ENCODE data around the gene DUOX2. TPM values are rescaled to one million over a fixed set of nuclear protein-coding genes. Genes with fewer than 3 reads are reported as not detected.

DUOX2 gene
- total RNA-seq, 4 donors from 2014 or later = 0.68 to 23.8 (median 1.9) TPM

GRCh38 chr15:45161666-45162065, 47.7 kb upstream of the DUOX2 start:
- in situ Hi-C loops (cut with MboI; ENCODE audit: low pct_ligation_motif_present in 1 of 4, low pct_unique_long_range_greater_than_20kb in 1 of 4, low sequenced_read_pairs in 3 of 4) = loop anchor here in 2 of 4 donors (25.0 kb wide), 2 partner anchors 226 to 451 kb away; partner anchors contain the start of gene GATM (in 1 of the 2)
- Histone ChIP-seq H3K27me3 (no peaks in the 10 kb centered on the region), H3K4me3 (no peak overlapping the region), H3K4me1 (peaks cover 10 to 21% (median 12%) of the 10 kb centered on the region in 4 donors), H3K27ac (no peak overlapping the region), H3K36me3 (no peaks in the 10 kb centered on the region), H3K9me3 (no peaks in the 10 kb centered on the region)
- intact Hi-C loops (cut with DNase I; ENCODE audit: low total_unique reads) = loop anchor here (10.0 kb wide), 1 partner anchor 233 kb away; no protein-coding TSS in a partner anchor
- TF ChIP-seq POLR2AphosphoS5 (IDR thresholded peaks at IDR 0.05) (no peak), EP300 (IDR thresholded peaks at IDR 0.05; ENCODE audit: low read depth) (no peak), CTCF (IDR thresholded peaks at IDR 0.05) (no peak), POLR2A (IDR thresholded peaks at IDR 0.05) (no peak)
- 92% methylated on average over 12 of the region's 14 CpGs; no CpG with 5 or more reads in 1 of the 2 donors for WGBS, 2 donors (ENCODE audit: low coverage in 1 of 2)
- DNase-seq = no peak

DNA sequence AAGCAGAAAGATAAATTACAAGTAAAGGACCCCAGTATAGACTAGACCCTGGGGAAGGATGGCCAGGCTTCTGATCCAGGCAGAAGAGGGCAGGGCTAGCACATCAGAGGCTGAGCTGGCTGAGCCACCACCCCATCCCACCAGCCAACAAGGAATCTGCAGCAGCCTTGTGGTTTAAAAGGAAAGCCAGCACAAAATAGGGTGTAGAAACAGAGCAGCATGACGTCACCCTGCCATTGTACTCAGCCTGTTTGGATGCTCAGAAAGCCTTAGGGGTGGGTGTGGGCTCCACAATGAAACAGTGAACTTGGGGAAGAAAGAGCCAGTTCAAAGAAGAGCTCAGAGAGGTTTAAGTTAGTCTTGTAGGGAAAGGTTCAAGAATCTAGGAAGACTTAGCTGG, 44.0 kb upstream of the DUOX2 start:
- H3K27me3 ChIP-seq = no peaks in the 10 kb centered on the region
- WGBS, 2 donors (ENCODE audit: low coverage in 1 of 2) = 67 to 76% methylated on average over 1 of the region's 1 CpG
- no peak overlapping the region for H3K27ac ChIP-seq
- peaks cover 0 to 5% (median 2%) of the 10 kb centered on the region in 4 donors for H3K4me1 ChIP-seq
- in situ Hi-C loops (cut with MboI; ENCODE audit: low pct_ligation_motif_present in 1 of 4, low pct_unique_long_range_greater_than_20kb in 1 of 4, low sequenced_read_pairs in 3 of 4) = loop anchor here in 2 of 4 donors (25.0 kb wide), 2 partner anchors 229 to 454 kb away; partner anchors contain the start of gene GATM (in 1 of the 2)
- no peaks in the 10 kb centered on the region for H3K9me3 ChIP-seq
- intact Hi-C loops (cut with DNase I; ENCODE audit: low total_unique reads) = no loop called here
- H3K4me3 ChIP-seq = no peak overlapping the region
- H3K36me3 ChIP-seq = no peaks in the 10 kb centered on the region
- DNase-seq = no peak
- TF ChIP-seq CTCF (IDR thresholded peaks at IDR 0.05) (no peak), POLR2A (IDR thresholded peaks at IDR 0.05) (no peak), POLR2AphosphoS5 (IDR thresholded peaks at IDR 0.05) (no peak), EP300 (IDR thresholded peaks at IDR 0.05; ENCODE audit: low read depth) (no peak)

- intact Hi-C loops (cut with DNase I; ENCODE audit: low total_unique reads) = loop anchor here (1.0 kb wide), 1 partner anchor 11 kb away; no protein-coding TSS in a partner anchor
- 70 to 87% methylated on average over 4 to 7 of the region's 7 CpGs for WGBS, 2 donors (ENCODE audit: low coverage in 1 of 2)
- Histone ChIP-seq H3K4me3 (no peak overlapping the region), H3K27ac (no peak overlapping the region), H3K27me3 (no peaks in the 10 kb centered on the region), H3K36me3 (no peaks in the 10 kb centered on the region), H3K4me1 (no peaks in the 10 kb centered on the region), H3K9me3 (no peaks in the 10 kb centered on the region)
- no peak for DNase-seq
- in situ Hi-C loops (cut with MboI; ENCODE audit: low pct_ligation_motif_present in 1 of 4, low pct_unique_long_range_greater_than_20kb in 1 of 4, low sequenced_read_pairs in 3 of 4) = loop anchor here in 2 of 4 donors (25.0 kb wide), 2 partner anchors 230 to 455 kb away; partner anchors contain the start of gene GATM (in 1 of the 2)
- TF ChIP-seq EP300 (IDR thresholded peaks at IDR 0.05; ENCODE audit: low read depth) (no peak), CTCF (IDR thresholded peaks at IDR 0.05) (no peak), POLR2AphosphoS5 (IDR thresholded peaks at IDR 0.05) (no peak), POLR2A (IDR thresholded peaks at IDR 0.05) (no peak)
Observed at GRCh38 chr15:45156744-45157455, 42.9 kb upstream of the DUOX2 start.

- 79% methylated on average over 8 of the region's 8 CpGs; no CpG with 5 or more reads in 1 of the 2 donors for WGBS, 2 donors (ENCODE audit: low coverage in 1 of 2)
- no peaks in the 10 kb centered on the region for H3K4me1 ChIP-seq
- no peaks in the 10 kb centered on the region for H3K9me3 ChIP-seq
- no peak overlapping the region for H3K4me3 ChIP-seq
- in situ Hi-C loops (cut with MboI; ENCODE audit: low pct_ligation_motif_present in 1 of 4, low pct_unique_long_range_greater_than_20kb in 1 of 4, low sequenced_read_pairs in 3 of 4) (loop anchor here in 2 of 4 donors (25.0 kb wide), 2 partner anchors 232 to 457 kb away; partner anchors contain the start of gene GATM (in 1 of the 2)), intact Hi-C loops (cut with DNase I; ENCODE audit: low total_unique reads) (loop anchor here (1.0 kb wide), 1 partner anchor 9 kb away; no protein-coding TSS in a partner anchor)
- H3K27me3 ChIP-seq = no peaks in the 10 kb centered on the region
- H3K27ac ChIP-seq = no peak overlapping the region
- no peak for DNase-seq
- TF ChIP-seq POLR2A (IDR thresholded peaks at IDR 0.05) (no peak), CTCF (IDR thresholded peaks at IDR 0.05) (no peak), POLR2AphosphoS5 (IDR thresholded peaks at IDR 0.05) (no peak), EP300 (IDR thresholded peaks at IDR 0.05; ENCODE audit: low read depth) (no peak)
- H3K36me3 ChIP-seq = no peaks in the 10 kb centered on the region
Observed at GRCh38 chr15:45155739-45156138, 41.8 kb upstream of the DUOX2 start.

Data from transverse colon (tissue), 4 donors.